A549 (cell line): ENCODE data around the gene CDYL2. TPM values are rescaled to one million over a fixed set of nuclear protein-coding genes. Genes with fewer than 3 reads are reported as not detected.

Experiments
- ATAC-seq, 2 experiments: fragments of 200-7000 bp in 1 of 2; fragments of >200 bp in 1 of 2; cut with Nextera tagmentation in 1 of 2; cut with Tn5 transposase in 1 of 2; 3 replicates each; pipeline versions ENCODE4 v1.8.0 to v1.9.1; 2018 to 2020; ENCODE audit warnings: mild to moderate bottlenecking in 1 of 2, moderate library complexity in 1 of 2
- CTCF ChIA-PET: fragments of 300-600 bp; sonication (Branson Sonifier 250); formaldehyde crosslinking; extraction: SDS; loops from one replicate; lab custom pipeline; 2021; ENCODE audit warnings: antibody characterized with exemption, inconsistent platforms; lab: Yijun Ruan, JAX
- POLR2A ChIA-PET: fragments of 350-600 bp; formaldehyde crosslinking; extraction: SDS; loops from one replicate; lab custom pipeline; 2021; ENCODE audit warnings: antibody characterized with exemption, inconsistent platforms; lab: Yijun Ruan, JAX
- DNase-seq, 2 experiments: peaks; one replicate each; pipeline versions ENCODE4 v3.0.0 to v3.0.0-alpha.2; 2011 to 2016; ENCODE audit warnings: low read depth in 1 of 2, low spot score in 1 of 2
- FAIRE-seq: peaks from 2 replicates; lab custom pipeline; 2011; peaks lifted over from hg19 to GRCh38; lab: Jason Lieb, UNC
- H3K27ac ChIP-seq, 2 experiments: fragments of >200 bp; sonication (Bioruptor Twin); formaldehyde crosslinking; 3 replicates each; pipeline ENCODE4 v1.5.1; 2016 to 2017
- H3K4me1 ChIP-seq: fragments of >200 bp; sonication (Bioruptor Twin); formaldehyde crosslinking; 3 replicates; pipeline ENCODE4 v1.6.1; 2016
- H3K4me2 ChIP-seq: fragments of >200 bp; sonication (Bioruptor Twin); formaldehyde crosslinking; 3 replicates; pipeline ENCODE4 v1.6.1; 2016
- H3K4me3 ChIP-seq: fragments of >200 bp; sonication (Bioruptor Twin); formaldehyde crosslinking; 3 replicates; pipeline ENCODE4 v1.5.1; 2016
- H3K9me3 ChIP-seq: fragments of >200 bp; sonication (Bioruptor Twin); formaldehyde crosslinking; 3 replicates; pipeline ENCODE4 v1.6.1; 2016
- CEBPB ChIP-seq, 2 experiments: fragments of >200 bp in 1 of 2; sonication (Bioruptor Twin) in 1 of 2; formaldehyde crosslinking in 1 of 2; IDR thresholded peaks; 2 replicates each; pipeline ENCODE4 v1.6.1; 2012 to 2016
- FOXS1 ChIP-seq: fragments of 250-450 bp; sonication (Bioruptor Pico); IDR thresholded peaks from 2 replicates; pipeline ENCODE4 v1.5.0; 2020; ENCODE audit warnings: mild to moderate bottlenecking, moderate library complexity
- GATA3 ChIP-seq: IDR thresholded peaks from 2 replicates; pipeline ENCODE4 v1.6.1; 2012; ENCODE audit warnings: borderline replicate concordance
- KDM5A ChIP-seq: fragments of 200-600 bp; sonication (generic); IDR thresholded peaks from 2 replicates; pipeline ENCODE4 v1.6.1; 2016; ENCODE audit warnings: antibody characterized with exemption, mild to moderate bottlenecking
- MAFK ChIP-seq: fragments of 450-650 bp; IDR thresholded peaks from 2 replicates; pipeline ENCODE4 v1.6.1; 2014; ENCODE audit not compliant: partially characterized antibody
- MAZ ChIP-seq: fragments of 150-350 bp; IDR thresholded peaks from 2 replicates; pipeline ENCODE4 v1.6.1; 2014; ENCODE audit warnings: antibody characterized with exemption, low read depth, low read length, borderline replicate concordance
- NR3C1 ChIP-seq: fragments of >200 bp; sonication (Bioruptor Twin); formaldehyde crosslinking; IDR thresholded peaks from 3 replicates; pipeline ENCODE4 v1.6.1; 2017
- POLR2A ChIP-seq: IDR thresholded peaks from 2 replicates; pipeline ENCODE4 v1.6.1; 2012; ENCODE audit warnings: mild to moderate bottlenecking, low read length
- RAD21 ChIP-seq, 2 experiments: fragments of >200 bp in 1 of 2; sonication (Bioruptor Twin) in 1 of 2; formaldehyde crosslinking in 1 of 2; IDR thresholded peaks in 1 of 2; conservative IDR thresholded peaks in 1 of 2; 2 replicates in 1 of 2; 3 replicates in 1 of 2; pipeline ENCODE4 v1.6.1; 2012 to 2018; ENCODE audit warnings: inconsistent platforms in 1 of 2
- RARB ChIP-seq: fragments of 250-450 bp; sonication (Bioruptor Pico); IDR thresholded peaks from 2 replicates; pipeline ENCODE4 v1.8.0; 2021; ENCODE audit warnings: mild to moderate bottlenecking, moderate library complexity
- RCOR1 ChIP-seq: fragments of 150-350 bp; IDR thresholded peaks from 2 replicates; pipeline ENCODE4 v1.6.1; 2014; ENCODE audit warnings: antibody characterized with exemption, low read length, low read depth
- SMC3 ChIP-seq: fragments of >200 bp; sonication (Bioruptor Twin); formaldehyde crosslinking; IDR thresholded peaks from 3 replicates; pipeline ENCODE4 v1.6.1; 2018; ENCODE audit warnings: inconsistent platforms
- SREBF2 ChIP-seq: fragments of 450-650 bp; IDR thresholded peaks from 2 replicates; pipeline ENCODE4 v1.6.1; 2014; ENCODE audit warnings: mild to moderate bottlenecking, moderate library complexity
- TP53 ChIP-seq: fragments of 250-450 bp; sonication (Bioruptor Pico); IDR thresholded peaks from 2 replicates; pipeline ENCODE4 v1.5.0; 2021; ENCODE audit warnings: mild to moderate bottlenecking, moderate library complexity
- ZSCAN20 ChIP-seq: fragments of 250-450 bp; sonication (Bioruptor Pico); IDR thresholded peaks from 2 replicates; pipeline ENCODE4 v1.8.0; 2022; ENCODE audit warnings: mild to moderate bottlenecking, moderate library complexity
- WGBS: methylation state at CpG from one replicate; pipeline ENCODE4 v1.1.6; 2017; ENCODE audit errors: missing lambda C conversion rate; 5-methylcytosine and 5-hydroxymethylcytosine counted together
- polyA plus RNA-seq, 4 experiments: library from polyadenylated mRNA; depleted of rRNA in 3 of 4; stranded (reverse); fragments of >200 nt; fragmentation: RNase III in 1 of 4; extraction: RNeasy Plus Mini Kit Qiagen cat#74134 plus additional on column Dnase treatment in 1 of 4; gene quantifications; 2 replicates in 3 of 4; 3 replicates in 1 of 4; pipeline ENCODE4 v1.2.3, GENCODE V29; 2011 to 2017
- TF ChIP-seq, protein P1 (sequence below): fragments of >200 bp; sonication (Bioruptor Twin); formaldehyde crosslinking; IDR thresholded peaks from 3 replicates; pipeline ENCODE4 v1.6.1; 2016
- TF ChIP-seq, protein P2 (sequence below): fragments of 450-650 bp; IDR thresholded peaks from 2 replicates; pipeline ENCODE4 v1.6.1; 2014; ENCODE audit warnings: antibody characterized with exemption
- TF ChIP-seq, protein P3 (sequence below): fragments of >200 bp; sonication (Bioruptor Twin); formaldehyde crosslinking; IDR thresholded peaks from 3 replicates; pipeline ENCODE4 v1.5.1; 2016

Gene CDYL2
- polyA plus RNA-seq, 2 of the 4 experiments (the other 2 are of a cell fraction), result 0.05 to 0.10 TPM

DNA sequence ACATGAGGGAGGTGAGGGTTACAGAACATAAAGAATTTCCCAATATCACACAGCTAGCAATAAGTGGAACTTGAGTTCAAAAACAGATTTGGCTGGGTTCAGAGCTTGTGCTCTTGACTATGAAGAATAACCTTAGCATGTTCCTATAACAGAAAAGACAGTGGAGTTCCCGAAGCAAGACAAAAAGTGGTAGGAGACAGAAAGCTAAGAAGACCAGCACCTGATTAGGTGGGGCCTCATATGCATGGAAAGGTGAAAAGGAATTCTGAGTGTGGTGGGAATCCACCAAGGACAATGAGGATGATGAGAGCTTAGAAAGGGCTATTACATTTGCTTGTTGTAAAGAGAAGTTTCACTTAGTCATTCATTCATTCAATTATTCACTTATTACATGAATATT lies 26.6 kb upstream of the CDYL2 start (continued):
- no peak for TF ChIP-seq SREBF2

DNA sequence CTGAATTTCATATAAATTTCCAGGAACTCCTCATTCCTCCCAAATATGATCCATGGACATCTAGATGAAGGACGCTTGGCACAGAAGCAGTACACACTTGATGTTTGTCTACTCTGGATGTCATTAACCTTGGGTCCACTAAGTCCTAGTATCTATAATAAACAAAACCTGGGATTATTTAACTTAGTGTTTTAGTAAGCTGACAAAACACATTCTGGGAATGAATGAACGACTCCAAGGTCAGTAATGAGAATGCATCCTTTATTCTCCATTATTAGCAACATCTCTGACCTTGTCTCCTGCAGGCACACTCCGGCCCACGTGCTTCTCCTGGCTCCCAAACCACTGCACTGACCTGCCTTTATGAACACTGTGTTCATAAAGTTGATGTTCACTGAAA lies 24.1 kb upstream of the CDYL2 start:
- H3K4me1 ChIP-seq, result no peaks in the 10 kb centered on the region
- ATAC-seq (no peak), DNase-seq (no peak), FAIRE-seq (no peak)
- 3% methylated on average over 4 of the region's 4 CpGs for WGBS
- CTCF ChIA-PET, result no interaction called here
- no peak overlapping the region for H3K4me2 ChIP-seq
- POLR2A ChIA-PET, result no interaction called here
- no peak overlapping the region for H3K27ac ChIP-seq
- TF ChIP-seq GATA3 (no peak), POLR2A (no peak), SREBF2 (no peak), RCOR1 (no peak), CEBPB (IDR thresholded peaks at IDR 0.05) (no peak)
- TF ChIP-seq, protein P1, sequence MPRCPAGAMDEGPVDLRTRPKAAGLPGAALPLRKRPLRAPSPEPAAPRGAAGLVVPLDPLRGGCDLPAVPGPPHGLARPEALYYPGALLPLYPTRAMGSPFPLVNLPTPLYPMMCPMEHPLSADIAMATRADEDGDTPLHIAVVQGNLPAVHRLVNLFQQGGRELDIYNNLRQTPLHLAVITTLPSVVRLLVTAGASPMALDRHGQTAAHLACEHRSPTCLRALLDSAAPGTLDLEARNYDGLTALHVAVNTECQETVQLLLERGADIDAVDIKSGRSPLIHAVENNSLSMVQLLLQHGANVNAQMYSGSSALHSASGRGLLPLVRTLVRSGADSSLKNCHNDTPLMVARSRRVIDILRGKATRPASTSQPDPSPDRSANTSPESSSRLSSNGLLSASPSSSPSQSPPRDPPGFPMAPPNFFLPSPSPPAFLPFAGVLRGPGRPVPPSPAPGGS, result no peak
- peaks cover 13% of the 10 kb centered on the region for H3K9me3 ChIP-seq
- H3K4me3 ChIP-seq, result no peak overlapping the region

DNA sequence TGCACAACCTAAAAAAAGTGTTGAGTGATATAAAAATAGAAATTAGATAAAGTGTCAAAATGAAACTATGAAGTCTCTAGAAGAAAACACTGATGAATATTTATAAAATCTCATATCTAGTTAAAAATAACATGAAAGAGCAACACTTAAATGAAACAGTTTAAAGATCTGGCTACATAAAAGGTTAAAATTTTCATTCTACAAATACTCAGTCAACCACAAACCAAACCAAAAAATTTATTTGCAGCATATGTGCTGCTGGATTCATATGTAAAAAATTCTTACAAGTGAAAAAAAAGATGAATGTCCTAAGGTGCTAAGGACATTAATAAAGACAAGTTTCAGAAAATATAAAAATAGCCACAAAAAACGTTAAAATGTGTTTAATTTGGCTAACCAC lies 22.6 kb upstream of the CDYL2 start:
- WGBS, result 0% methylated on average over 1 of the region's 1 CpG
- Histone ChIP-seq H3K9me3 (peaks cover 13% of the 10 kb centered on the region), H3K4me3 (no peak overlapping the region), H3K4me2 (no peak overlapping the region), H3K4me1 (no peaks in the 10 kb centered on the region), H3K27ac (no peak overlapping the region)
- ATAC-seq, result no peak
- no peak for FAIRE-seq
- TF ChIP-seq, protein P2, sequence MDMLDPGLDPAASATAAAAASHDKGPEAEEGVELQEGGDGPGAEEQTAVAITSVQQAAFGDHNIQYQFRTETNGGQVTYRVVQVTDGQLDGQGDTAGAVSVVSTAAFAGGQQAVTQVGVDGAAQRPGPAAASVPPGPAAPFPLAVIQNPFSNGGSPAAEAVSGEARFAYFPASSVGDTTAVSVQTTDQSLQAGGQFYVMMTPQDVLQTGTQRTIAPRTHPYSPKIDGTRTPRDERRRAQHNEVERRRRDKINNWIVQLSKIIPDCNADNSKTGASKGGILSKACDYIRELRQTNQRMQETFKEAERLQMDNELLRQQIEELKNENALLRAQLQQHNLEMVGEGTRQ, result no peak
- TF ChIP-seq KDM5A (no peak), TP53 (CRISPR knock-in tag) (no peak)
- no peak for DNase-seq
- ChIA-PET CTCF (interaction anchor here (0.9 to 1.2 kb wide), 2 partner anchors 11 to 12 kb away, joined by 3 to 4 read pairs; no protein-coding TSS in a partner anchor), POLR2A (no interaction called here)

DNA sequence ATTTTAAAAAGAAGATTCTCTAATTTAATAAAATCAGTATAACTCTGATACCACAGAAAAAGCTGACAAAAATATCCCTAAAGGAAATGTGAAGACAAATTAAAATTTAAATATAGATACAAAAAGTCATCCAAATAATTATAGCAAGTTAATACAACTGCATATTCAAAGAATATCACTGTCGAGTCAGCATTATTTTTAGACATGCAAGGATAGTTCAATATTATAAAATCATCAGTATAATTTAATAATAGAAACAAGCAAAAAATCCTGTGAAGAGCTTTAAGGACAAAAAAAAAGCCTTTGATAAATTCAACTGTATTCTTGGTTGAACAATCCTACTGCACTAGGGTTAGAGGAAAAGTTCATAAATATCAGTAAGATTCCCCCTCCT lies 21.0 kb upstream of the CDYL2 start:
- Histone ChIP-seq H3K4me3 (no peak overlapping the region), H3K4me2 (no peak overlapping the region), H3K4me1 (no peaks in the 10 kb centered on the region), H3K27ac (no peak overlapping the region), H3K9me3 (peaks cover 13% of the 10 kb centered on the region)
- 85% methylated on average over 1 of the region's 1 CpG for WGBS
- FAIRE-seq (no peak), DNase-seq (no peak), ATAC-seq (no peak)
- TF ChIP-seq MAFK (peak; percentile 88), MAZ (no peak), FOXS1 (CRISPR knock-in tag) (no peak), NR3C1 (no peak), RARB (CRISPR knock-in tag) (no peak), ZSCAN20 (CRISPR knock-in tag) (no peak), RAD21 (conservative IDR thresholded peaks at IDR 0.05 in 1 of 2, IDR thresholded peaks at IDR 0.05 in 1 of 2) (no peak)
- ChIA-PET CTCF (interaction anchor here (0.6 to 1.8 kb wide), 9 partner anchors 8 to 211 kb away, joined by 3 to 5 read pairs (median 3); partner anchors contain the start of gene ATMIN), POLR2A (interaction anchor here (0.6 kb wide), 1 partner anchor 408 kb away, joined by 6 read pairs; no protein-coding TSS in a partner anchor)

DNA sequence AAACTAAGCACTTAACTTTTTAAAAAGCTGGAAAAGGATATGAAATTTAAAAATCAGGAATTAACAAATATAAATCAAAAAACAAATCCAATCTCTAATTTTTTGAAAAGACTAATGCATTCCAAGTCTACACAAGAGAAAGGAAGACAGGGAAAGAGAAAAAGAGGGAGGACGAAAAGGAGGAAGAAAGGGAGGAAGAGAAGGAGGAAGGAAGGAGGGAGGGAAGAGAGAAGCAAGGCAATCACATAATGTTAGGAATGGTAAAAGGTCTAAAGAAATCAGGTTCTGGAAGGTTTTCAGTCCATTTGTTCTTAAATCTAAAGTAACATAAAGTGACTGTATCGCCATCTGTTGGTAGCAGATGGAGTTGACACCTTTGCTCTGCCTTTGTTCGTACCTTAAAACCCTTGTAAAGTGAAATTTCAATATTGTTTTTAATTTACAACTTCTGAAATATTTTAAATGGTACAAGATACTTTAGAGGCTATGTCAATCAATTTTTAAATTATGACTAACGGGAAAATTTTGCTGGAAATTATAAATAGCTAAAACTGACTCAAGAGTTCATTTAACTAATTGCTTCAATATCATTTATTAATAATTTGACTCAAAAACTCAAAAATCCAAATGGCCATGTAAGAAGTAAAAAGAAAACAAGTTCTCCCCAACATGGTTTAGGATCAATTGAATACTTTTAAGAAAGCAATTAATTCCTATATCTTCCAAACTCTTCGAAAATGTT lies 20.4 kb upstream of the CDYL2 start:
- no peaks in the 10 kb centered on the region for H3K4me1 ChIP-seq
- no peak overlapping the region for H3K4me3 ChIP-seq
- peak; percentile 90 for FAIRE-seq
- ChIA-PET POLR2A (no interaction called here), CTCF (interaction anchor here (0.6 to 1.8 kb wide), 12 partner anchors 9 to 1040 kb away, joined by 3 to 5 read pairs (median 3); no protein-coding TSS in a partner anchor)
- peaks cover 13% of the 10 kb centered on the region for H3K9me3 ChIP-seq
- DNase-seq, result peak; percentile 36 to 74
- peak in 1 of 2 experiments; percentile 56; a peak in 2 of 6 replicates for ATAC-seq
- 20% methylated on average over 5 of the region's 5 CpGs for WGBS
- H3K4me2 ChIP-seq, result no peak overlapping the region
- TF ChIP-seq SMC3 (peak; percentile 40; the same call in 2 of the 3 replicates), RAD21 (conservative IDR thresholded peaks at IDR 0.05 in 1 of 2, IDR thresholded peaks at IDR 0.05 in 1 of 2) (peak; percentile 53 to 62), GATA3 (no peak)
- TF ChIP-seq, protein P3, sequence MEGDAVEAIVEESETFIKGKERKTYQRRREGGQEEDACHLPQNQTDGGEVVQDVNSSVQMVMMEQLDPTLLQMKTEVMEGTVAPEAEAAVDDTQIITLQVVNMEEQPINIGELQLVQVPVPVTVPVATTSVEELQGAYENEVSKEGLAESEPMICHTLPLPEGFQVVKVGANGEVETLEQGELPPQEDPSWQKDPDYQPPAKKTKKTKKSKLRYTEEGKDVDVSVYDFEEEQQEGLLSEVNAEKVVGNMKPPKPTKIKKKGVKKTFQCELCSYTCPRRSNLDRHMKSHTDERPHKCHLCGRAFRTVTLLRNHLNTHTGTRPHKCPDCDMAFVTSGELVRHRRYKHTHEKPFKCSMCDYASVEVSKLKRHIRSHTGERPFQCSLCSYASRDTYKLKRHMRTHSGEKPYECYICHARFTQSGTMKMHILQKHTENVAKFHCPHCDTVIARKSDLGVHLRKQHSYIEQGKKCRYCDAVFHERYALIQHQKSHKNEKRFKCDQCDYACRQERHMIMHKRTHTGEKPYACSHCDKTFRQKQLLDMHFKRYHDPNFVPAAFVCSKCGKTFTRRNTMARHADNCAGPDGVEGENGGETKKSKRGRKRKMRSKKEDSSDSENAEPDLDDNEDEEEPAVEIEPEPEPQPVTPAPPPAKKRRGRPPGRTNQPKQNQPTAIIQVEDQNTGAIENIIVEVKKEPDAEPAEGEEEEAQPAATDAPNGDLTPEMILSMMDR, result peak; percentile 71
- H3K27ac ChIP-seq, result no peak overlapping the region
